Thyroid gland (tissue), 4 donors: Measurements from ENCODE around the gene NR2F1-AS1. TPM values are rescaled to one million over a fixed set of nuclear protein-coding genes. Genes with fewer than 3 reads are reported as not detected.

Experiments
- DNase-seq, 2 donors: peaks; one replicate each; pipeline ENCODE4 v3.0.0-alpha.2; 2019
- H3K27ac ChIP-seq, 3 donors: fragments of 200-600 bp; sonication (generic); 1 replicate in 2 of 3; 2 replicates in 1 of 3; pipeline ENCODE4 v1.5.1; 2016 to 2019; ENCODE audit warnings: mild to moderate bottlenecking in 1 of 3, moderate library complexity in 1 of 3
- H3K27me3 ChIP-seq: fragments of 200-600 bp; sonication (generic); one replicate; pipeline ENCODE4 v1.5.1; 2019
- H3K36me3 ChIP-seq, 2 donors: fragments of 200-600 bp; sonication (generic); one replicate each; pipeline ENCODE4 v1.5.1; 2016 to 2019
- H3K4me1 ChIP-seq, 2 donors: fragments of 200-600 bp; sonication (generic); one replicate each; pipeline ENCODE4 v1.5.1; 2017 to 2019
- H3K4me3 ChIP-seq, 3 donors: fragments of 200-600 bp; sonication (generic); replicated peaks in 1 of 3; 1 replicate in 2 of 3; 2 replicates in 1 of 3; pipeline ENCODE4 v1.5.1; 2016; ENCODE audit warnings: mild to moderate bottlenecking in 1 of 3
- H3K9me3 ChIP-seq: fragments of 200-600 bp; sonication (generic); one replicate; pipeline ENCODE4 v1.5.1; 2017
- POLR2A ChIP-seq, 2 donors: fragments of 450-650 bp; IDR thresholded peaks; one replicate each; pipeline ENCODE4 v1.6.1; 2017; ENCODE audit warnings: antibody characterized with exemption in 2 of 2, mild to moderate bottlenecking in 2 of 2, moderate library complexity in 1 of 2
- WGBS, 2 donors: methylation state at CpG; one replicate each; pipeline ENCODE4 v1.1.5; 2017; 5-methylcytosine and 5-hydroxymethylcytosine counted together
- intact Hi-C: fragments of 100-400 bp; cut with DNase I; formaldehyde crosslinking; loops from one replicate; pipeline ENCODE4 v1.15.1; 2023
- total RNA-seq, 4 donors: library from RNA; depleted of rRNA; stranded (reverse); fragments of >200 nt; gene quantifications; one replicate each; pipeline ENCODE4 v1.2.3, GENCODE V29; 2016
- TF ChIP-seq, protein P1 (sequence below), 6 experiments: fragments of 200-600 bp in 3 of 6; fragments of 450-650 bp in 3 of 6; sonication (generic) in 3 of 6; IDR thresholded peaks; one replicate each; pipeline ENCODE4 v1.5.1; 2016 to 2019; ENCODE audit warnings: antibody characterized with exemption in 6 of 6, mild to moderate bottlenecking in 2 of 6, inconsistent platforms in 1 of 6, moderate library complexity in 1 of 6

Gene NR2F1-AS1
- total RNA-seq, 4 donors from 2014 or later, result 4.1 to 13.8 (median 10.1) TPM

- H3K4me3 ChIP-seq, result no peak overlapping the region
- H3K4me1 ChIP-seq, result peaks cover 0 to 16% of the 10 kb centered on the region in 2 donors
- no peaks in the 10 kb centered on the region for H3K9me3 ChIP-seq
- intact Hi-C loops, result no loop called here
- WGBS, 2 donors, result 23 to 59% methylated on average over 30 of the region's 30 CpGs
- DNase-seq, result no peak
- TF ChIP-seq, protein P1, sequence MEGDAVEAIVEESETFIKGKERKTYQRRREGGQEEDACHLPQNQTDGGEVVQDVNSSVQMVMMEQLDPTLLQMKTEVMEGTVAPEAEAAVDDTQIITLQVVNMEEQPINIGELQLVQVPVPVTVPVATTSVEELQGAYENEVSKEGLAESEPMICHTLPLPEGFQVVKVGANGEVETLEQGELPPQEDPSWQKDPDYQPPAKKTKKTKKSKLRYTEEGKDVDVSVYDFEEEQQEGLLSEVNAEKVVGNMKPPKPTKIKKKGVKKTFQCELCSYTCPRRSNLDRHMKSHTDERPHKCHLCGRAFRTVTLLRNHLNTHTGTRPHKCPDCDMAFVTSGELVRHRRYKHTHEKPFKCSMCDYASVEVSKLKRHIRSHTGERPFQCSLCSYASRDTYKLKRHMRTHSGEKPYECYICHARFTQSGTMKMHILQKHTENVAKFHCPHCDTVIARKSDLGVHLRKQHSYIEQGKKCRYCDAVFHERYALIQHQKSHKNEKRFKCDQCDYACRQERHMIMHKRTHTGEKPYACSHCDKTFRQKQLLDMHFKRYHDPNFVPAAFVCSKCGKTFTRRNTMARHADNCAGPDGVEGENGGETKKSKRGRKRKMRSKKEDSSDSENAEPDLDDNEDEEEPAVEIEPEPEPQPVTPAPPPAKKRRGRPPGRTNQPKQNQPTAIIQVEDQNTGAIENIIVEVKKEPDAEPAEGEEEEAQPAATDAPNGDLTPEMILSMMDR (IDR thresholded peaks at IDR 0.05), result no peak
- no peak for TF ChIP-seq POLR2A (IDR thresholded peaks at IDR 0.05)
- no peaks in the 10 kb centered on the region for H3K36me3 ChIP-seq
- peaks cover 54% of the 10 kb centered on the region for H3K27me3 ChIP-seq
- H3K27ac ChIP-seq, result no peak overlapping the region
Observed at GRCh38 chr5:93593476-93594131, 12.6 kb upstream of the NR2F1-AS1 start.

- no peak overlapping the region for H3K27ac ChIP-seq
- intact Hi-C loops, result no loop called here
- H3K4me1 ChIP-seq, result peaks cover 0 to 16% of the 10 kb centered on the region in 2 donors
- no peak overlapping the region for H3K4me3 ChIP-seq
- no peak for DNase-seq
- WGBS, 2 donors, result 60 to 83% methylated on average over 5 of the region's 5 CpGs
- H3K36me3 ChIP-seq, result no peaks in the 10 kb centered on the region
- no peak for TF ChIP-seq POLR2A (IDR thresholded peaks at IDR 0.05)
- TF ChIP-seq, protein P1 (IDR thresholded peaks at IDR 0.05), result no peak
- H3K9me3 ChIP-seq, result no peaks in the 10 kb centered on the region
- H3K27me3 ChIP-seq, result peaks cover 49% of the 10 kb centered on the region
Observed at GRCh38 chr5:93592883-93593282, 11.9 kb upstream of the NR2F1-AS1 start.

- intact Hi-C loops, result no loop called here
- H3K4me3 ChIP-seq, result no peak overlapping the region
- no peak for DNase-seq
- WGBS, 2 donors, result 85% methylated on average over 4 of the region's 4 CpGs
- H3K36me3 ChIP-seq, result no peaks in the 10 kb centered on the region
- no peak overlapping the region for H3K27ac ChIP-seq
- TF ChIP-seq POLR2A (IDR thresholded peaks at IDR 0.05), result no peak
- TF ChIP-seq, protein P1 (IDR thresholded peaks at IDR 0.05), result no peak
- peaks cover 51% of the 10 kb centered on the region for H3K27me3 ChIP-seq
- H3K4me1 ChIP-seq, result peaks cover 0 to 8% of the 10 kb centered on the region in 2 donors
- H3K9me3 ChIP-seq, result no peaks in the 10 kb centered on the region
Observed at GRCh38 chr5:93591323-93591945, 10.4 kb upstream of the NR2F1-AS1 start.

GRCh38 chr5:93590493-93590892 is 9.5 kb upstream of the NR2F1-AS1 start:
- Histone ChIP-seq H3K4me1 (peaks cover 0 to 2% of the 10 kb centered on the region in 2 donors), H3K27me3 (peaks cover 49% of the 10 kb centered on the region), H3K4me3 (no peak overlapping the region), H3K9me3 (no peaks in the 10 kb centered on the region), H3K36me3 (no peaks in the 10 kb centered on the region), H3K27ac (no peak overlapping the region)
- TF ChIP-seq, protein P1 (IDR thresholded peaks at IDR 0.05), result no peak
- no peak for TF ChIP-seq POLR2A (IDR thresholded peaks at IDR 0.05)
- WGBS, 2 donors, result 54 to 59% methylated on average over 3 of the region's 3 CpGs
- intact Hi-C loops, result no loop called here
- no peak for DNase-seq

DNA sequence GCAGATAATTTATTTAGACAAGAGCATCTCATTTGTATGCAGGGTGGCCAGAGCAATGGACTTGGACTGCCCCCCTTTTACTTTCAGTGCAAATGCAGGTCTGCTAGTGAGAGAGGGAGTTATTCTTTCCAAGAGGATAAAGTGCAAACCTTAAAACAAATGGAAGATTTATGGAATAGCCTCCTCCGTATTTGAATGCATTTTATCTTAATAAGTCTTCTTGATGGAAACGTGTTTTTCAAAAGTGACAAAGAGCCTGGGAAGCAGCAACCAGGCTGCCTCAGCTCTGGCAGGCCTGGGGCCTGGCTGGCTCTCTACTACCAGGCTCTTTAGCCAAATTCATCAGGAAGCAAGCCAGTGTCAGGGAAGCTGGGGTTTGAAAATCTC is 8.8 kb upstream of the NR2F1-AS1 start:
- no peak overlapping the region for H3K27ac ChIP-seq
- H3K4me1 ChIP-seq, result peaks cover 0 to 4% of the 10 kb centered on the region in 2 donors
- H3K27me3 ChIP-seq, result peaks cover 45% of the 10 kb centered on the region
- H3K9me3 ChIP-seq, result no peaks in the 10 kb centered on the region
- no peak for TF ChIP-seq POLR2A (IDR thresholded peaks at IDR 0.05)
- TF ChIP-seq, protein P1 (IDR thresholded peaks at IDR 0.05), result no peak
- WGBS, 2 donors, result 79 to 89% methylated on average over 2 of the region's 2 CpGs
- no peaks in the 10 kb centered on the region for H3K36me3 ChIP-seq
- intact Hi-C loops, result loop anchor here (10.0 kb wide), 1 partner anchor 325 kb away; no protein-coding TSS in a partner anchor
- no peak for DNase-seq
- H3K4me3 ChIP-seq, result no peak overlapping the region
